Amniotic epithelial cell (primary cell): Measurements from ENCODE around the gene AIG1.
A peak's percentile ranks its signal among the peaks of the same experiment; 100 is the strongest.
"Not testable (repeated sequence)": the region's sequence is repeated elsewhere in the genome, so short reads cannot be mapped to it uniquely, and the experiment has no call there.

Source experiments
- DNase-seq: peaks from one replicate; pipeline ENCODE4 v3.0.0-alpha.2; 2010; ENCODE audit warnings: low read depth

AIG1 gene

GRCh38 chr6:143270026-143270425 lies 209.3 kb downstream of the AIG1 start:
- peak; percentile 81 for DNase-seq

GRCh38 chr6:143271024-143271423 lies 210.3 kb downstream of the AIG1 start:
- peak; percentile 84 for DNase-seq

- DNase-seq = no peak
Observed at GRCh38 chr6:143276436-143276835, 215.7 kb downstream of the AIG1 start.

GRCh38 chr6:143279385-143279784 lies 218.7 kb downstream of the AIG1 start:
- peak; percentile 10 for DNase-seq

GRCh38 chr6:143283887-143284645 lies 223.4 kb downstream of the AIG1 start:
- DNase-seq = no peak

DNA sequence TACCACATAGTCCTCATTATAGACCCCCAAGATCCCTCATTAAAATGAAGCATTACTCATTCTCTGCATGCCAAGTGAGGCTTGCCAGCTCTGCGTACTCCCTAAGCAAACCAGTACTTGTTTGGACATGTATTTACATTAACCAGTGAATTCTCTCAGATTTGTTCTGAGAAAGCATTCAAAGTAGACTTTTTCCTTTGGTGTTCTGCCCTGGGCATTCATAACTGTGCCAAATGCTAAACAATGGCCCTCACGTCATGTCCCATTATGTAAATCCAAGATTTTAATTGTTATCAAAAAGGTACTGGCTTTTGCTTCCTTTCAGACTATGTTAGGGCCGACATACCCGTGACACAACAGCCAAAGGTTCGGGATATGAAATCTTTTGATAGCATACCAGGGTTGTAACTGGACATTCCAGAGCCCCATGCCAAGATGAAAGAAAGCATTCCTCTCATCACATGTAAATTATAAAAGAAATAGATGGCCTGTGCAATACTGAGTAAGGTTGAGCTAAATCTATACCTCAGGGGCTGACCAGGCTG lies 225.6 kb downstream of the AIG1 start:
- peak; percentile 43 for DNase-seq

DNA sequence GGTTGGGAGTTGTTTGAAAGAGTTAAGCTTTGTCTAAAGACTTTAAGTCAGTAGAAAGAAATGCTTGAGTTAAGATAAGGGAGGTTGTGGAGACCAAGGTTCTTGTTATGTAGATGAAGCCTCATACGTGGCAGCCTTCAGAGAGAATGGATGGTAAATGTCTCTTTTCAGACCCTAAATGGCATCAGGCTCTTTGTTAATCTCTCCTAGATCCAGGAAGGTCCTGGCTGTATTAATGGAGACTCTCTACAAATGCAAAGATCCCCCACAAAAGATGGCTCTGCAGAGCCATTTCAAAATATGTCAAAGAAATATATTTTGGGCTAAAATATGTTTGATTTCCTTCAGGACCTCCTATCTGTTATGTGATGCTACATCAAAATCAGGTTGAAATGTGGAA lies 228.2 kb downstream of the AIG1 start:
- no peak for DNase-seq

DNA sequence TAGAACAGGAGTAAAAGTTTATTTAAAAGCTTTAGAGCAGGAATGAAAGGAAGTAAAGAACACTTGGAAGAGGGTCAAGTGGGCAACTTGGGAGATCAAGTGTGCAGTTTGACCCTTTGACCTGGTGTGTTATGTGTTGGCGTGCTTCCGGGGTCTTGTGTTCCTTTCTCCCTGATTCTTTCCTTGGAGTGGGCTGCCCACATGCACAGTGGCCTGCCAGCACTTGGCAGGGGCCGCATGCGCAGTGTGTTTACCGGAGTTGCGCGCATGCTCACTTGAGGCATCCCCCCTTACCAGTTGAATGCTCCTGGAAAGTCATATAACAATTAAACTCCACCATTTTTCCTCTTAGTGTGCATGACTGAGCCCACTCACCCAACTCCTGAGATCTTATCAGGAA lies 229.5 kb downstream of the AIG1 start:
- no peak for DNase-seq

GRCh38 chr6:143293523-143293922 lies 232.8 kb downstream of the AIG1 start:
- DNase-seq = no peak

DNA sequence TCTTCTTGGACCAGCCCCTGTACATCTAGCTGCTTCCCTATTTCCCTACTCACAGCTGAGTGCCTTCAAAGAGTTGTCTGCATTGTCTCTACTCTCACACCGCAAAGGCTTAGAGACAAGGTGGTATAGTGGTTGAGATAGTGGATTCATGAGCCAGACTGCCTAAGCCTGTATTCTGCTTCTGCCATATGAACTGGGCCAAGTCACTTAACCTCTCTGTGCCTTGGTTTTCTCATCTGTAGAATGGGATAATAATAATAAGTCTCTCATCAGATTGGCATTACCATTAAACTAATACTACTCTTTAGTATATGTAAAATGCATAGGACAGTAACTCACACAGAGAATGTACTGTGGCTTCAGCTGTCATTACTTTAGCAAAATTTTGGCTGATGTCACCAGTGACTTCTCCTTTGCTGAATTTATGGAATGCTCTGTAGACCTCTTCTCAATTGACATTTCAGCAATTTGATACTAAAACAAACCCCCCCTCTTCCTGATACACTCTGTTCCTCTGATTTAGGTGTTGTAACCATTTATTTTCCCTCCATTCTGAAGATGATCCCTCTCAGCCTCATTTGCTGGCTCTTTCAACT lies 233.7 kb downstream of the AIG1 start:
- no peak for DNase-seq

- DNase-seq = no peak
Observed at GRCh38 chr6:143295932-143296331, 235.2 kb downstream of the AIG1 start.

- no peak for DNase-seq
Observed at GRCh38 chr6:143298071-143298470, 237.4 kb downstream of the AIG1 start.

DNA sequence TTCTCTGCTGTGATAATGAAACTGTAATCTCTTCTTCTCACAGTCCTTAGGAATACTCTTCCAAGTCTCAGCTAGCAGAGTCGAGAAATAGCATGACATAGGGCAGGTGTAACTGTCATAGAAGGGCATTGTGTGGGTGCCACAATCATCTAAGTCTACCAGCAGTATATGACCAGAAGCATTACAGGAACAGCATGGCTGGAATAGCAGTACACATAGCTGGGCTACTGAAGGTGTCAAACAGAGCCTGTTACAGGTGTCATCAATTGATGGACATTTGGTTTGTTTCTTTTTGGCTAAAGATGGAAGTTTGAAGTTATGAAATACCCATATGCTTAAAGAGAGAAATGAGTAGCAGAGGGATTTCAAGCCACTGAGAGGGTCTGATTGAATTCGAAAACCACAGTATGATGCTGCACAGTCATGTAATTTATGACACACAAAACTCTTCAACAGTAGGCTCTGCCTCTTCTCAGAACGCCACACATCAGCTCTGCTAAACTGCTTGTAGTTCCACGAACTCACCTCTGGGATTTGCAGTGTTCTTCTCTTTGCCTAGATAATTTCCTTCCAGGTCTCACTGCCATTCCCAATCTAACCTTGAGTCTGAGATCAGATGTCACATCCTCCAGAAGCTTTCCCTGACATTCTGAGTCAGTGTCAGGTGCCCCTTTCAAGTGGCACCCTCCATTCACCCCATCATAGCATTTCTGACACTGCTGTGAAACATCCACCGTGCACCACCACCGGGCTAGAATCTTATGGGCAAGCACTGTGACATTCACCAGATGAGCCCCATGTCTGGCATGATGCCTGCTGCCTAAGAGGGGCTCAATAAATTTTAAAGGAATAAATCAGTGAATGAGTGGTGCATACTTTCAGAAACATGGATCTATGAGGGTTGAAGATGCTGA lies 238.8 kb downstream of the AIG1 start:
- no peak for DNase-seq

GRCh38 chr6:143301188-143301587 lies 240.5 kb downstream of the AIG1 start:
- DNase-seq = no peak

DNA sequence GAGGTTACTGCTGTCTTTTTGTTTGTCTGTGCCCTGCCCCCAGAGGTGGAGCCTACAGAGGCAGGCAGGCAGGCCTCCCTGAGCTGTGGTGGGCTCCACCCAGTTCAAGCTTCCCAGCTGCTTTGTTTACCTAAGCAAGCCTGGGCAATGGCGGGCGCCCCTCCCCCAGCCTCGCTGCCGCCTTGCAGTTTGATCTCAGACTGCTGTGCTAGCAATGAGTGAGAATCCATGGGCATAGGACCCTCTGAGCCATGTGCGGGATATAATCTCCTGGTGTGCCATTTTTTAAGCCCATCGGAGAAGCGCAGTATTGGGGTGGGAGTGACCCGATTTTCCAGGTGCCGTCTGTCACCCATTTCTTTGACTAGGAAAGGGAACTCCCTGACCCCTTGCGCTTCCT lies 247.1 kb downstream of the AIG1 start:
- DNase-seq = not testable (repeated sequence)

DNA sequence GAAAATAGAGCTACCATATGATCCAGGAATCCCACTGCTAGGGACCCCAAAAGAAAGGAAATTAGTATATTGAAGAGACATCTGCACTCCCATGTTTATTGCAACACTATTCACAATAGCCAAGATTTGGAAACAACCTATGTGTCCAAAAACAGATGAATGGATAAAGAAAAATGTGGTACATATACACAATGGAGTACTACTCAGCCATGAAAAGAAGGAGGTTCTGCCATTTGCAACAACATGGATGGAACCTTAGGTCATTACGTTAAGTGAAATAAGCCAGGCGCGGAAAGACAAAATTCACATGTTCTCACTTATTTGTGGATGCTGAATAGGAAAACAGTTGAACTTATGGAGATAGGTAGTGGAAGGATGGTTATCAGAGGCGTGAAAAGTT lies 252.5 kb downstream of the AIG1 start:
- no peak for DNase-seq

GRCh38 chr6:143321491-143322086 lies 260.9 kb downstream of the AIG1 start:
- no peak for DNase-seq

GRCh38 chr6:143322386-143322785 lies 261.7 kb downstream of the AIG1 start:
- DNase-seq = no peak

- no peak for DNase-seq
Observed at GRCh38 chr6:143323729-143324470, 263.2 kb downstream of the AIG1 start.

DNA sequence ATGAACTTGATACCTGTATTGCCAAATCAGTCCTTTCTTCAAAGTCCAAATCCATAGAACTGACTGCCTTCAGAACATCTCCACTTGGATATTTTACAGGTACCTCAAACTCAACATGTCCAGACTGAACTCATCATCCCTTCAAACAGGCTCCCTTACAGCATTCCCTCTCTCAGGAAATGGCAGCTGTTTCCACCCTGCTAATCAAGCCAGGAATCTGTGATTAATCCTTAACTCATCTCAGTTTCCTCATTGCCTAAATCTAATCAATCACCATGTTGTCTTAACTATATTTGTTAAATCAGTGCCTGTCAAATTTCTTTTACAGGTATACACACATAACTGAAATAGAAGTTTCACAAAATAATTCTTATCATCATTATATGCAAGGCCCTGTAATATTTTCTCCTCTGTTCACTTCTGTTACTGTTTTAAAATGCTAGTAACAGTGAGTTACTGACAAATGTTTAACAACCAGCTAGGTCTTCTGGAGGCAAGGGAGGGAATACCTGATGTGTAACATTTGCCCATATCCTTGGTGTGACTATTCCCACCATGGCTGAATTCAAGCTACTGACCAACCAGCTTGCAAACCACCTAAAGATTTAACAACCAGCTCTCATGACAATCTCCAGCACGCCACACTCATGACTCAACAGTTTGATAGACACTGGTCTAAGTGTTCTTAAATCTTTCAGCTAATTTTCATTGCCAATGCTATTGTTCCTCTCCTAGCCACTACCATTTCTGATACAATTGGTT lies 264.9 kb downstream of the AIG1 start:
- DNase-seq = peak; percentile 25

DNA sequence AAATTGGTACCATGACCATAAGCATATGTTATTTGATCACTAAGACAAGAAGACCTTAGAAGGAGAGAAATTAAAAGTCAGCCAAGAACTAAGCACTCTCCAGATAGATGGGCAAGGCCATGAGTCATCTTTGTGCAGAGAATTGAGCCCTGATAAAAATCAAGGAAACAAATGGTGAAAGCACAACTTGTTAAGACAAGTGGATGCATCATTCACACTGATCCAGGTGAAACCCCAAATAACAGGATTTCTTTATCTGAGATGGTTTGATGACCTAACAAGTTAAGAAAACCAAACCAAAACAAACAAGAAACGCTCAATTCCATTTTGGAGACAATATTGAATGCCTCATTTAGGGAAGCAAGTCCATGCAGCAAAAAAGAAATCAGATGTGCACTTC lies 268.2 kb downstream of the AIG1 start:
- peak; percentile 43 for DNase-seq
